NCI-H128 (cell line): ENCODE data around the gene CABLES2.
A peak's percentile ranks its signal among the peaks of the same experiment; 100 is the strongest.

Source experiments
- DNase-seq: peaks from one replicate; lab custom pipeline; 2025; ENCODE audit not compliant: unreplicated experiment; lab: John Stamatoyannopoulos, UW

CABLES2 gene

GRCh38 chr20:62419759-62420158, 12.7 kb upstream of the CABLES2 start:
- DNase-seq: no peak

- DNase-seq: no peak
These were observed 11.8 kb upstream of the CABLES2 start for GRCh38 chr20:62418709-62419487.

GRCh38 chr20:62417981-62418708, 11.1 kb upstream of the CABLES2 start:
- DNase-seq: no peak

GRCh38 chr20:62416651-62417637, 9.9 kb upstream of the CABLES2 start:
- DNase-seq: no peak

DNA sequence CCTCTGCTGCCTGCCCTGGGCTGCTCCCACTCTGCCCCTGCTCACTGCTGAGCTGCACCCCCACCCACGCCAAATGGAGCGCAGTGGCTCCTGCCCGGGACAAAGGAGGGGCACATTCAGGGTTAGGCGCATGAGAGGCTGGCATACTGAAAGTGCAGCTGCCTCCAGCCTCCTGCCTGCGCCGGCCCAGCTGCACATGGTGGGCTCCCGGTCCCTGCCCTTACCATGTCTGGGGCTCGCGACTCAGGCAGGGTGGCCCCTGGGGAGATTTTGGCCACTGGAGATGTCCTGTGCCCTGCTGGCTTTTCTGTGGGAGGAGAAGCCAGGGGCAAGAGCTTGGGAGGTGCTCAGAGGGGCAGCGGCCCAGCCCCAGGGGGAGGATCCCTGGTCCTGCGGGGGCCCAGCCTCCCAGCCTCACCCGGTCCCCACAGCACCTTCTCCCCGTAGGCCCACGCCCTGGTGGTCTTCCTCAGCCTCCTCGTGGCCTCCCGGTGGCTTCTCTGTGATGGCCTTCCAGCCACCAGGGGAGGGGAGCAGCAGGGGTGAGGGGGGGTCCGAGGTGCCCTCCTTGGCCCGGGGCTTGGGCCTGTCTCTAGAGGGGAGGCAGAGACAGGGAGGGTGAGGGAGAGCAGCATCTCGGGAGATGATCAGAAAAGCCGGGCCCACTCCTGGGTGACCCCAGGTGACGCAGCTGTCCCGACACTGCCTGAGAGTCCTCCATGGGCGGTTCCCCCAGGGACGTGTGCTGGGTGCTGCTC, 8.4 kb upstream of the CABLES2 start:
- no peak for DNase-seq

DNA sequence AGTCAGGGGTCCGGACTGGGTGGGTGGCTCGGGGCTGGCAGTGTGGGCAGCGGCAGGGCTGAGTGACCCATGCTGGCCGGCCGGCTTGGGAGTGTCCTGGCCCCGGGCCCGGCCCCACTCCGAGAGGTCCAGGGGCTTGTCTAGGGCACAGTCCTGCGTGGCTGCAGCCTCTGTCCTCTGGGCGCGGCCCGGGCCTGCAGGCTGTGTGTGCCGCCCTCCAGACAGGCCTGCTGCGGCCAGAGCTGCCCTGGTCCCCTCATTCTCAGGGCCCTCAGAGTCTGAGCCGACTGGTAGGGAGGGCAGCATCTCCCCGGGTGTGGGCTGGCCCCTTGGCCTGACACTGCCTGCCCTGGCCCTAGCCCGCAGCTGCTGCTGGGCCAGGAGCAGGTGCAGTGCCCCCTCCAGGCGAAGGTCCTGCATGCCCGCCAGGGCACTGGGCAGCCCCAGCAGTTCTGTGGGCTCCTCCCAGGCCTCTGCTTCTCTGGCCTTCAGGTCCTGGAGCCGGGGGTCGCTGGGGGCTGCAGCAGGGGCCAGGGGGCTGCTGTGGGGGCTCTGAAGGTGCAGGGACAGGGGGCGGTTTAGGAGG, 6.9 kb upstream of the CABLES2 start:
- no peak for DNase-seq

- DNase-seq: no peak
These were observed 6.0 kb upstream of the CABLES2 start for GRCh38 chr20:62413025-62413570.

GRCh38 chr20:62412194-62413024, 5.3 kb upstream of the CABLES2 start:
- DNase-seq: no peak

DNA sequence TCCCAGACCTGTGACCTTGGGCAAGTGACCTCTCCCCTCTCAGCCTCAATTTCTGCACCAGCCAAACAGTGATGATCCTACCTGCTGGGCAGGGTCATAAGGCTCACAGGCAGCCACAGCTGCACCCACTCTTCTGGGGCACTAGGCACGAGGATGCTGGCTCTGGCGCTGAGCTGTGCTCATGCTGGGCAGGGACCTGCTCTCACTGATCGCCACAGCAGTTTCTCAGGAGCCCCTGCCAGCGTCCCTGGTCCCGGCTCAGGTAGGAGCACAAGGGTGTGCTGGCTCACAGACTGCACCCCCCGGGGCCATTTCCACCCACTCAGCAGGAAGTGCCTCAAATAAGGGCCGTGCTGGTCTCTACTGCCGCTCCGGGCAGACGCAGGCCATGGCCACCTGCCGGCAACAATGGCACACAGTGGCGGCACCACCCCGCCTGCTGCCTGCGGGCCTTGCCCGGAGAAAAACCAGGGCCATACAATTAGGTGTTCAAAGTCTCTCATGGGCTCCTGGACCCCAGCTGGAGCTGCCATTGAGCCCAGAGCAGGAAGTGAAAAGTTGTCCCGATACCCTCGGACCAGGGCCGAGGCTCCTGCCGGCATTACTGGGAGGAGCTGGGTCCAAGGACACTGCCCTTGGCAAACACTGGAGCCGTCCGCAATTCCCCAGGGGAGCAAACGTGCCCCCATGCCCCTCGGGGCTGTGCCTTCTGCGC, 4.6 kb upstream of the CABLES2 start:
- no peak for DNase-seq

DNA sequence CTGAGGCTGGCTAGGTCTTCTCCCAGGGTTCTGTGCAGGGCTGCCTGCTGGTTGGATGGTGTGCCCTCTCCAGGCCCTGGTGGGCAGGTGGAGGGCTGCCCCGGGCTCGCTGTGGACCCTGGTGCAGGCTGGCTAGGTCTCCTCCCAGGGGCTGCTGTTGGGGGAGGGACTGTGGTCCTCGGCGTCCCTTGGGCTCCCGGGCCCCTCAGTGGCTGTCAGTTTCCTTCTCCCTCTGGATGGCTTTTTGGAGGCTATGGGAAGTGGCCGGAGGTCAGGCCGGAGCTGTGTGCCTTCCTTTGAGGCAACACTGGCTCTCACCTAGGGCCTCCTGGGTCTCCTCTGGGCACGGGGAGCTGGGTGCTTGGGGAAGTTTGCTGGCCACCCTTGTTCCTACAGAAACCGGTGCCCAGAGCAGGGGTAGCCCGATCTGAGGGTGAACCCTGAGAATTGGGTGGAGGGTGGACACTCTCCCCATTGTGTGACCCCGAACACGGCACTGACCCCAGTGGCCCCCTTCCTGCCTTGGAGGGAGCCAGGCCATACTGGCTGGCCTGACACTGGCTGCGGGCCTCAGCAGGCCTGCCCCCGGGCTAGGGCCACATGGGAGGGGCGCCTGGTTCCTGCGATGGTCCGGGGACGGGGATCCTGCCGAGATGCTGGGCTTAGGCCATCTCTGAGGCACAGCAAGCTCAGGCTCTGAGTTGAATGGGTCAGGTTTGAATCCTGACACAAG, 3.8 kb upstream of the CABLES2 start:
- DNase-seq: no peak

DNA sequence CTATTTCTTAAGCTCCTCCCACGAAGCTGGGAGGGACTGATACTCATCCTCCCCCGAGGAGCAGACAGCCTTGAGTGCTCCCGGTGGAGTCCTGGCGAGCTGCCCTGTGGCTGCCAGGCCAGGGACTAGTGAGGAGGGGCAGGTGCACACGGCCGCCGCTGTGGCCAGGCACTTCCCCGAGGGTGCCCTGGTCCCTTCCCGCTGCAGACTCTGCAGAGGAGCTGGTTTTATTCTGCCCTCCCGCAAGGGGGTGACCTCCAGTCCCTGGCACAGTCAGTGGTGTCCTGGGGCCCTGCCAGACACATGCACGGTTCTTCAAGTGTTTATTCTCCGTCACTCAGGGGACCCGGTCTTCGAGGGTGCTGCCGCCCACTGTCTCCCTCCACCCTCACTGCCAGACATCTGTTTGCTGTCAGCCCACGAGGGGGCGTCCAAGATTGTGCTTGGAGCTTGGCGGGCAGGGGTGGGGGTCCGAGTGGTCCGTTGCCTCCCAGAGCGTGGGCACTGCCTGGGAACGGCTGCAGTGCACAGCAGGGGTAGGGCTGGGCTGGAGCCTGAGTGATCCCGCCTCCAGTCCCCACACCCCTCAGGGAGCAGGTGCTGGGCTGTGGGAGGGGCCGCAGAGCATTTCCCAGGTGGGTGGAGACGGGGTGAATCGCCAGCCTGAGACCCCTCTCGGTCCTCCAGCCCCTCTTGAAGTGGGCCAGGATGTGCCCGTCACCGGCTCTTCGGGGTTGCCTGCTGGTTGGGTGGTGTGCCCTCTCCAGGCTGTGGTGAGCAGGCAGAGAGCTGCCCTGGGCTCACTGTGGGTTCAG, 3.1 kb upstream of the CABLES2 start:
- peak; percentile 73 for DNase-seq

GRCh38 chr20:62409086-62409853, 2.2 kb upstream of the CABLES2 start:
- no peak for DNase-seq

DNA sequence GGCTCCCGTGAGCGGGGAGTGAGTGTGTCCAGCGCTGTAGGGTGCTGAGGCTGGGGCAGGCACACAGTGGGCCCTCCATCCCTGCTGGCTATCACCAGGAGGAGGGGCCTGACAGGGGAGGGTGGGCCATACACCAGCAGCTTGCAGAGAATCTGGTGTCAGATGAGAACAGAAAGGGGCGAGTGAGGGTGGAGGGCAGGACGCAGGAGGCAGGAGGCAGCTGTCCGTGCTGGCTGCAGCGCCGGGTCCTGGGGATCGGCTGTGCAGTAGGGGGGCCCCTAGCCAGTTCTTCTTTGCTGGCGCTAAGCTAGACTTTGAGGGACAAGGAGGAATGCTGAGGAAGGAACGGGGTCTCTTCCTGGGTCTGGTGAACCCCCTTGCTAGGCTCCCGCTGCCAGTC, 1.6 kb upstream of the CABLES2 start:
- no peak for DNase-seq

- no peak for DNase-seq
These were observed 970 bp upstream of the CABLES2 start for GRCh38 chr20:62408055-62408454.

- DNase-seq: no peak
These were observed 379 bp downstream of the CABLES2 start for GRCh38 chr20:62406635-62407176.

DNA sequence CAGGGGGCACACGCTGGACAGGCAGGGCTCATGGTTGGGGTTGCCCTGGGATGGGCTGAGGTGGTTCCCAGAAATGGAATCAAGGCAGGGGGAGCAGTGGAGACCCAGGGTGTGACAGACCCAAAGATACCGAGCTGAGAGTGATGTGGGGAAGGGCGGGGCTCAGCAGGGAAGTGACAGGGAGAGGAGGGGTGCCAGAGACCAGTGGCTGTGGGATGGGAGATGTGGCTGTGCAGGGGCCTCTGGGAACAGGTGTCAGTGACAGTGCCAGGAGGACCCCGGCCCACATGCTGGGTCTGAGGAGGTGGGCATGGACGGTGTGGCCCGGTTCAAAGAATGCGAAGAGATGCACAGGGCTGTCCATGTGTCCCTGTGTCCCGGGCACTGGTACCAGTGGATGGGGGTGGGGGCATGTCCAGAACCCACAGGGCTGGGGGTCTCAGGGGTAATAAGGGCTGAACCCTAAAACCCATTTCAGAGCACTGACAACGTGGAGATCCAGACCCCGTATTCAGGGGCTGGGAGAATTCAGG, 1.0 kb downstream of the CABLES2 start:
- no peak for DNase-seq
